NCI-H146 treated with DMSO at 0.1 percent for 48 hours (cell line): ENCODE data around the gene SHOX.
"Not testable (repeated sequence)": the region's sequence is repeated elsewhere in the genome, so short reads cannot be mapped to it uniquely, and the experiment has no call there.

Experiments
- DNase-seq: peaks from one replicate; lab custom pipeline; 2025; ENCODE audit not compliant: unreplicated experiment; lab: John Stamatoyannopoulos, UW

SHOX gene

GRCh38 chrX:621705-622503 lies 8.7 kb upstream of the SHOX start:
- DNase-seq: no peak

- DNase-seq: not testable (repeated sequence)
Observed at GRCh38 chrX:622802-623201, 7.8 kb upstream of the SHOX start.

- no peak for DNase-seq
Observed at GRCh38 chrX:623268-623598, 7.4 kb upstream of the SHOX start.

GRCh38 chrX:623599-624315 lies 6.8 kb upstream of the SHOX start:
- DNase-seq: no peak

- DNase-seq: no peak
Observed at GRCh38 chrX:625137-625691, 5.4 kb upstream of the SHOX start.

- DNase-seq: not testable (repeated sequence)
Observed at GRCh38 chrX:626047-626446, 4.5 kb upstream of the SHOX start.

- DNase-seq: no peak
Observed at GRCh38 chrX:626745-627509, 3.7 kb upstream of the SHOX start.

- DNase-seq: no peak
Observed at GRCh38 chrX:627510-627981, 3.0 kb upstream of the SHOX start.

- no peak for DNase-seq
Observed at GRCh38 chrX:627995-628394, 2.6 kb upstream of the SHOX start.

GRCh38 chrX:629230-630006 lies 1.2 kb upstream of the SHOX start:
- DNase-seq: no peak

- DNase-seq: no peak
Observed at GRCh38 chrX:630007-630611, 482 bp upstream of the SHOX start.

- no peak for DNase-seq
Observed at GRCh38 chrX:631802-632365, 1.3 kb downstream of the SHOX start.

- no peak for DNase-seq
Observed at GRCh38 chrX:632366-633042, 1.9 kb downstream of the SHOX start.

GRCh38 chrX:633043-633984 lies 2.7 kb downstream of the SHOX start:
- no peak for DNase-seq

- DNase-seq: no peak
Observed at GRCh38 chrX:633985-634958, 3.7 kb downstream of the SHOX start.

- no peak for DNase-seq
Observed at GRCh38 chrX:635428-636090, 5.0 kb downstream of the SHOX start.
